Erythroblast (primary cell): ENCODE results near the gene CDH2.

ENCODE experiments used
- GATA1 ChIP-seq: IDR thresholded peaks from 2 replicates; pipeline ENCODE4 v1.6.1; 2011; ENCODE audit warnings: low read depth, mild to moderate bottlenecking, control low read depth, low read length, moderate library complexity
- POLR2A ChIP-seq: IDR thresholded peaks from 2 replicates; pipeline ENCODE4 v1.6.1; 2011; ENCODE audit warnings: mild to moderate bottlenecking, low read length

DNA sequence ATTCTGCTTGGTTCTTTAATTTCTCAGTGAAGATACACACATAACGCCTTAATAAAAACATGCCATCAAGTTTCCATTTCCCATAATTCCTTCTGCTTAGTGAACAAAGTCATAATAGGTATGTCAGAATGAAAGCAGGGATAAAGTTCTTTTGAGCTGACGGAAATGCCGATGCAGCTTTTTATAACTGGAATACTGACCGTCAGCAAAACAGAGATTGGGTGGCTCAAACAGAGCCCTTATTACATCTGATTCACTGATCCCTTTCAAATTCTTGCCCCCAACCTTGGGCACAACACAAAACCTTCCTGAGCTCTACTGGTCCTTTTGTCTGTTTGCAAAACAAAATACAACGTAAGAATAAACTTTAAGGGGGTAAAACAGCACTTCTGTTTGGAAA, 140.4 kb downstream of the CDH2 start:
- TF ChIP-seq POLR2A (no peak), GATA1 (no peak)
